Heart right ventricle (tissue), 16 donors: ENCODE data around the gene CCDC18. TPM values are rescaled to one million over a fixed set of nuclear protein-coding genes. Genes with fewer than 3 reads are reported as not detected.
"Not testable (repeated sequence)": the region's sequence is repeated elsewhere in the genome, so short reads cannot be mapped to it uniquely, and the experiment has no call there.

ENCODE experiments used
- ATAC-seq, 8 donors: fragments of 200-7000 bp; cut with Tn5 transposase; one replicate each; pipeline ENCODE4 v1.9.1; 2020; ENCODE audit warnings: mild to moderate bottlenecking in 8 of 8, moderate library complexity in 8 of 8, moderate number of reproducible peaks in 1 of 8
- DNase-seq, 2 donors: peaks; one replicate each; pipeline ENCODE4 v3.0.0-alpha.2; 2020
- H3K27ac ChIP-seq, 10 donors: fragments of 200-600 bp; sonication (generic) in 2 of 10; one replicate each; pipeline versions ENCODE4 v1.5.0 to v1.8.0; 2020 to 2022; ENCODE audit warnings: mild to moderate bottlenecking in 3 of 10
- H3K27me3 ChIP-seq, 7 donors: fragments of 200-600 bp; one replicate each; pipeline ENCODE4 v1.8.0; 2021 to 2022; ENCODE audit warnings: mild to moderate bottlenecking in 2 of 7
- H3K36me3 ChIP-seq, 9 donors: fragments of 200-600 bp; sonication (generic) in 1 of 9; one replicate each; pipeline versions ENCODE4 v1.5.0 to v1.8.0; 2020 to 2022; ENCODE audit warnings: mild to moderate bottlenecking in 2 of 9
- H3K4me1 ChIP-seq, 9 donors: fragments of 200-600 bp; sonication (generic) in 1 of 9; one replicate each; pipeline versions ENCODE4 v1.5.0 to v1.8.0; 2020 to 2022; ENCODE audit warnings: mild to moderate bottlenecking in 4 of 9
- H3K4me3 ChIP-seq, 10 donors: fragments of 200-600 bp; sonication (generic) in 2 of 10; one replicate each; pipeline versions ENCODE4 v1.5.0 to v1.8.0; 2020 to 2022; ENCODE audit warnings: mild to moderate bottlenecking in 7 of 10, moderate library complexity in 2 of 10
- H3K9me3 ChIP-seq, 11 donors: fragments of 200-600 bp in 10 of 11; sonication (generic) in 2 of 11; one replicate each; pipeline versions ENCODE4 v1.5.0 to v1.8.0; 2013 to 2022; ENCODE audit warnings: mild to moderate bottlenecking in 2 of 11, control low read depth in 1 of 11, moderate library complexity in 1 of 11
- CTCF ChIP-seq, 9 donors: fragments of 200-600 bp; sonication (generic) in 2 of 9; IDR thresholded peaks; one replicate each; pipeline versions ENCODE4 v1.5.0 to v1.8.0; 2021 to 2022; ENCODE audit warnings: antibody characterized with exemption in 9 of 9, mild to moderate bottlenecking in 5 of 9, moderate library complexity in 1 of 9
- WGBS, 2 donors: extraction: QIAGEN DNeasy Blood & Tissue Kit; methylation state at CpG; one replicate each; pipeline ENCODE4 v1.1.7; 2013; ENCODE audit warnings: inconsistent platforms in 1 of 2; 5-methylcytosine and 5-hydroxymethylcytosine counted together
- intact Hi-C, 10 donors: fragments of 100-400 bp; cut with DNase I; formaldehyde crosslinking; loops; one replicate each; pipeline versions ENCODE4 v1.11.1 to v1.14.2; 2022
- polyA plus RNA-seq, 2 donors: library from polyadenylated mRNA; stranded (reverse); fragments of 200-250 nt; gene quantifications; one replicate each; pipeline ENCODE4 v1.2.3, GENCODE V29; 2013
- total RNA-seq, 10 donors: library from RNA; stranded (reverse); fragmentation: NEBNext Ultra II Directional in 3 of 10; extraction: Animal tissue kit (Norgen Biotek cat#: 25700) in 3 of 10; gene quantifications; one replicate each; pipeline versions ENCODE4 v1.2.1 to v1.2.4, GENCODE V29; 2021 to 2023
- donor health status: Arrhythmogenic right ventricular cardiomyopathy.
- donor health status: ischemic (EF 13 %, LVEDD 7.1; RV severe dilation, severe dysfunction).
- donor health status: healthy with polysubstance abuse.
- donor health status: DM: no; HTN: yes; CAD: no.
- donor health status: DM: no; HTN: no; CAD: no.
- donor health status: ischemic (EF 25% LVEDD 6.9; RV normal size, moderate dysfunction).
- donor health status: ischemic (EF 25% LVEDD 5.7; RV mildly dilated, moderate dysfunction).
- donor health status: healthy.
- donor health status: DM: yes; HTN: yes; CAD: no.
- donor health status: Ischemic cardiomyopathy.
- donor health status: ischemic (EF 35%, LVEDD 5.7; RV mildly dilated, moderate dysfunction).
- donor health status: nonischemic (EF 11% LVEDD 7.7; RV severe dilation, severe dysfunction).
- donor health status: DM: yes; HTN: yes; CAD: no.
- donor health status: PGD.
- donor health status: ischemic (EF 29% LVEDD 5.4; RV normal size, mild dysfunction).
- donor health status: nonischemic (EF 23%, LVEDD 6.1; RV moderate dilation, normal function).

CCDC18 gene
- total and polyA plus RNA-seq, 12 donors = 1.4 to 6.8 (median 3.0) TPM

GRCh38 chr1:93237021-93237420 lies 56.5 kb downstream of the CCDC18 start:
- H3K4me3 ChIP-seq = no peak overlapping the region
- no peaks in the 10 kb centered on the region for H3K4me1 ChIP-seq
- peaks cover 0 to 51% (median 0%) of the 10 kb centered on the region in 9 donors for H3K36me3 ChIP-seq
- DNase-seq (no peak), ATAC-seq (no peak)
- no peak for TF ChIP-seq CTCF (IDR thresholded peaks at IDR 0.05)
- H3K9me3 ChIP-seq = peaks cover 0 to 5% (median 0%) of the 10 kb centered on the region in 11 donors
- no peak overlapping the region for H3K27ac ChIP-seq
- intact Hi-C loops = loop anchor here in 1 of 10 donors (5.0 kb wide), 1 partner anchor 50 kb away; no protein-coding TSS in a partner anchor
- H3K27me3 ChIP-seq = no peaks in the 10 kb centered on the region

GRCh38 chr1:93238425-93238824 lies 57.9 kb downstream of the CCDC18 start:
- Histone ChIP-seq H3K27me3 (no peaks in the 10 kb centered on the region), H3K4me1 (no peaks in the 10 kb centered on the region), H3K36me3 (peaks cover 0 to 57% (median 0%) of the 10 kb centered on the region in 9 donors), H3K4me3 (no peak overlapping the region), H3K27ac (no peak overlapping the region), H3K9me3 (peaks cover 0 to 10% (median 7%) of the 10 kb centered on the region in 11 donors)
- no peak for DNase-seq
- intact Hi-C loops = loop anchor here in 1 of 10 donors (5.0 kb wide), 1 partner anchor 51 kb away; no protein-coding TSS in a partner anchor
- ATAC-seq = no peak
- WGBS, 2 donors = 95 to 98% methylated on average over 1 of the region's 1 CpG
- no peak for TF ChIP-seq CTCF (IDR thresholded peaks at IDR 0.05)

- Histone ChIP-seq H3K4me1 (no peaks in the 10 kb centered on the region), H3K27ac (peak overlapping the region in 1 of 10 donors; percentile 29), H3K36me3 (peaks cover 0 to 57% (median 0%) of the 10 kb centered on the region in 9 donors), H3K27me3 (no peaks in the 10 kb centered on the region), H3K9me3 (peaks cover 0 to 15% (median 10%) of the 10 kb centered on the region in 11 donors), H3K4me3 (no peak overlapping the region)
- DNase-seq = no peak
- ATAC-seq = peak in 2 of 8 donors; percentile 35 to 53
- no peak for TF ChIP-seq CTCF (IDR thresholded peaks at IDR 0.05)
- 86 to 91% methylated on average over 3 of the region's 3 CpGs for WGBS, 2 donors
- intact Hi-C loops = loop anchor here in 1 of 10 donors (5.0 kb wide), 1 partner anchor 53 kb away; no protein-coding TSS in a partner anchor
These were observed 59.3 kb downstream of the CCDC18 start for GRCh38 chr1:93239863-93240262.

- DNase-seq, ATAC-seq, H3K27me3 ChIP-seq, H3K4me1 ChIP-seq, intact Hi-C loops, H3K4me3 ChIP-seq: not testable (repeated sequence)
- Histone ChIP-seq H3K27ac (peak overlapping the region in 2 of 10 donors; percentile 40 to 62), H3K9me3 (peaks cover 0 to 15% (median 10%) of the 10 kb centered on the region in 11 donors), H3K36me3 (peaks cover 0 to 46% (median 0%) of the 10 kb centered on the region in 9 donors)
- 97 to 99% methylated on average over 3 of the region's 3 CpGs for WGBS, 2 donors
These were observed 62.7 kb downstream of the CCDC18 start for GRCh38 chr1:93243233-93243632.
